Astrocyte of the spinal cord (primary cell): ENCODE data around the gene MR1.

Source experiments
- DNase-seq: peaks from one replicate; pipeline ENCODE4 v3.0.0; 2011; ENCODE audit warnings: low read depth, low spot score
- H3K4me3 ChIP-seq: 2 replicates; pipeline ENCODE4 v1.5.1; 2011; ENCODE audit warnings: low read depth, mild to moderate bottlenecking, low read length, moderate library complexity
- CTCF ChIP-seq: IDR thresholded peaks from 2 replicates; pipeline ENCODE4 v1.5.1; 2012; ENCODE audit warnings: low read depth, mild to moderate bottlenecking, low read length, inconsistent platforms
- in situ Hi-C: cut with HindIII; loops from 2 replicates; pipeline ENCODE4 v1.10.0; 2017; ENCODE audit warnings: low sequenced_read_pairs

Gene MR1

DNA sequence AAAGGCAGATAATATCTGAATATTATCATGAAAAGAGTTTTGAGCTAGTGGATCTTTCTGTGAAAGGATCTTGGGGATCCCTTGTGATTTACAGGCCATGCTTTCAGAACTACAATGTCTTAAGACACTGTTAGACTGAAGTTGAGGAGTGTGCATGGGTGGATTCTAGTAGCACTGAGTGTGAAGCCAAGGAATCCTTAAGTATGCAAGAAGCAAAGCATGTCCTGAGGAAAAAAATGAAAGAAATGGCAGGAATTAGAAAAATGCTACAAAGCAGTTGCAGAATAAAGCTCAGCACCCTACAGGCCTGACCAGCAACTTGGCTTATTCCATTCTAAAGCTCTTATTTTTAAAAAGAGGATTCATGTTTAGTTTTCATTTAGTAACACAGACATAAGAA, 23.0 kb upstream of the MR1 start:
- no peak overlapping the region for H3K4me3 ChIP-seq
- peak; percentile 60 for DNase-seq
- in situ Hi-C loops: no loop called here
- TF ChIP-seq CTCF: no peak

DNA sequence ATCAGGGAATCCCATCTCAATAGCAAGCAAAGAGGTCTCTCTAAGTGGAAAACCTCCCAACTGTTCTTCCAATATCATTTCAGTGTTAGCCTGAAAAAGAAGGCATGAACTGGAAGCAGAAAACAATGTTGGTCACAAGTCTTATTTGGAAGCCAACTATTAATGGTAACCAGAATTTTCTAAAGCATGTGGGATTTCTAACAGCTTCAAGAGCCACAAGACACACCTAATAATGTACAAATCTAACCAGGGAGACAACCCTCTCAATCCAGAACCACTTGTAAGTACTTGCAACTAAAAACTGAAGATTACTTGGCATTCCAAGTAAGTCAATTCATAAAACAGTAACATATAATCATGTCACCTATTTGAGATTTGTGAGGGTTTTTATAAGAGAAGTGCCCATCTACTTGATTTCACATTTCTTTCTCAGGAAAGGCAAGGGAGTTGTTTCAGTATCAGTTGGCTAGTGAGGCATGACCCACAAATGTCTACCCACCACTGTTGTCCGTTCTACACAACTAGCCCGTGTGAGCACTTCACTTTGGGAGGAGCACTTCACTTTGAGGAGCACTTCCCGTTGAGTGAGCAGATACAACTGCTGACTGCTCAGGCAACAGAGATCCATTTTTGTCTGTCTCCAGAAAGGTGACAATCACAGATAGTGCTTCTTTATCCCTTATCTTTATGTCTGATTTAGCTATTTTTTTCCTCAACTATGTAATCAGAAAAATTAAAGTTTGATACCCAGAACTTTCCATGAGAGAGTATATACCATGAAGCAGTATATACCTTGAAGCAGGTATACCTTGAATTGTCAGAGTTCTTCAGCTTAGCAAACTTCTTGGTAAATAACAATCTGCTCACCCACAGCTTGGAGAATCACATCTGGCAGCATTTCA, 22.2 kb upstream of the MR1 start:
- TF ChIP-seq CTCF: no peak

DNA sequence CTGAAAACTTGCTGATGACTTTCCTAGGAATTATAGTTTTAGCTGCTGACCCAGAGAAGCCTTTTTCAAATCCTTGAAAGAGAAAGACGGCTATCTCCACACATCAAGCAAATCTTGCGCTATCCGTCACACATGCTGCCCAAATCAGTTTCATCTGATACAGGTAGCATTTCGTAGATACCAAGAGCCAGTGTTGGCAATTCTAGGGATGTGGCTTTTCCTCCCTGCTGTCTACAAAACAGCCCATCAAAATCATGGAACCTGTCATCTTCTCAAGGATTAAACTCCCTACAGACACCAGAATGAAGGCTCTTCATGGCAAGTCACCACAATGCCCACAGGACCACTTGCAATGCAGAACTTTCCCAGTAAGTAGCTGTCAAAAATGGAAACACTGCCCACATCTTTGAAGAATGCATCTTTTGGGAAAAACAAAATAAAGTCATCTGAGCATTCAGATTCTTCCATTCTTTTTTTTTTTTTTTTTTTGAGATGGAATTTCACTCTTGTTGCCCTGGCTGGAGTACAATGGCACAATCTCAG, 21.5 kb upstream of the MR1 start:
- no peak for DNase-seq
- no peak overlapping the region for H3K4me3 ChIP-seq
- TF ChIP-seq CTCF: no peak
- in situ Hi-C loops: no loop called here

More for the DNA sequence above, 22.2 kb upstream of the MR1 start:
- in situ Hi-C loops: no loop called here
- DNase-seq: no peak
- no peak overlapping the region for H3K4me3 ChIP-seq

DNA sequence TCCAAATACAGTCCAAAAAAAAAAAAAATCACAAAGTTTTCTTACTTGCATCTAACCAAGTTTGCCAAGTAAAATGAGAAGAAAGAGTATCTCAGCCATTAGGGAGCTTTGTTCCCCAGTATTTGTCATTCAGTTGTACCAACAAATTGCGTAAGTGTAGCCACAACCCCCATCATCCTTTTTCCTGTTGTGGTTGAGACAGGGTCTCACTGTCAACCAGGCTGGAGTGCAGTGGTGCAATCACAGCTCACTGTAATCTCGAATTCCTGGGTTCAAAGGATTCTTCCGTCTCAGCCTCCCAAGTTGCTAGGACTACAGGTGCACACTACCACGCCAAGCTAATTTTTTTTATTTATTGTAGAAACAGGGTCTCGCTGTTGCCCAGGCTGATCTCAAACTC, 20.6 kb upstream of the MR1 start:
- in situ Hi-C loops: no loop called here
- no peak for DNase-seq
- no peak overlapping the region for H3K4me3 ChIP-seq
- TF ChIP-seq CTCF: no peak

GRCh38 chr1:181014477-181015250, 19.1 kb upstream of the MR1 start:
- no peak overlapping the region for H3K4me3 ChIP-seq
- in situ Hi-C loops: no loop called here
- no peak for TF ChIP-seq CTCF
- no peak for DNase-seq

GRCh38 chr1:181015251-181015615, 18.6 kb upstream of the MR1 start:
- no peak for DNase-seq
- no peak for TF ChIP-seq CTCF
- in situ Hi-C loops: no loop called here
- H3K4me3 ChIP-seq: no peak overlapping the region
